SHP77 treated with DMSO at 0.1 percent for 48 hours (cell line): ENCODE results near the gene C15orf39.
"Not testable (repeated sequence)": the region's sequence is repeated elsewhere in the genome, so short reads cannot be mapped to it uniquely, and the experiment has no call there.

Experiments
- DNase-seq: peaks from one replicate; lab custom pipeline; 2025; lab: John Stamatoyannopoulos, UW

Gene C15orf39

DNA sequence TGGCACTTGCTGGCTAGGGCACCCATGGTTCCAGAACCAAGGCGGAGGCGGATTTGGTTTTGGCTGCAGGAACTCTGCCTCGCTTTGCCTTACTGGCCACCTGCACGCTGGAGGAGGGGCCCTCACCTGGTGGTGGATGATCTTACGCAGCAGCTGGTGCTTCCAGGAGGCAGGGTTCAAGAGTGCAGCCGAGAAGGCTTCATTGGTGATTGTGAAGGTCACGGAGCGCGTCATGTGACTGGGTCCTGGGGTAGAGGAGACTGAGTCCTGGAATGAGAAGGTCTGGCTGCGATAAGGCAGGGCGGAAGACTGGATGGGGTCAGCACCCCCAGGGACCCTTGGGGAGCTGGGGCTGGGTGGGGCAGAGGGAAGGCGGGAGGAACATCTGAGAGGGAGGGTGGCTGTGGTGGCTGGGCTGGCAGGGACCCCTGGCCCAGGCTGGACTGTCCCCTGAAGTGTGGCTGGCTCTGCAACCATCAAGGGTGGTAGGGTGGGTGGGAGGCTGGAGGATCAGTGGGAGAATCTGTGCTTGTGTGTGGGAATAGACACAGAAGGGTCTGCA is 30.7 kb downstream of the C15orf39 start:
- no peak for DNase-seq

DNA sequence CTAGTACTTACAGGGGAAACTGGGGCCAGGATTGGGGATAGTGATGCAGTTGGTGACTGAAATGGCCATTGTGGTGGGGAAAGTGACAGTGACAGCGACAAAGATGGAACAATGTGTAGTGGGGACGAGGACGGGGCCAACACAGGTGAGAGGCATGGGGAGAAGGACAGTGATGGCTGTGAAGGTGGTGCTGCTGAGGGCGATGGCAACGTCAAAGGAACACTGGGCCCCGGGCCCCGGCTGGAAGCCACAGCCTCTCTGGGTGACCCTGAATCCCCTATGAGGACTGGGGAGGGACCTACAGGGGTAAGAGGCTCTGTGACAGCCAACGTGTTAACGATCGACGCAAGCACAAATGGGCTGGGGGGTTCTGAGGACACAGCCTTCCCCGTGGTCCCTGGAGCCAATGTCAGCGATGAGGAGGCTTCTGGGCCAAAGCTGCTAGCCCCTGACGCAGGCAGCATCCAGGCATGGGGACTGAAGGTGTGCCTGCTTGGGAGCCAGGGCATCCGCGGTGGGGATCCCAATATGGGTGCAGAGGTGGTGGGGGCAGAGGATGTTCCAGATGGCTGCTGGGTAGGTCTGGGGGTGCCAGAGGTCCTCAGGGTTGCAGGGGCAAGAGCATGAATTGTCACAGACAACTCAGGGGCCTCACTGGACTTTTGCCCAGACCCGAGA is 31.3 kb downstream of the C15orf39 start:
- no peak for DNase-seq

GRCh38 chr15:75233504-75234190 is 32.0 kb downstream of the C15orf39 start:
- no peak for DNase-seq

- no peak for DNase-seq
These were observed 32.6 kb downstream of the C15orf39 start for GRCh38 chr15:75234191-75234810.

GRCh38 chr15:75235051-75235673 is 33.5 kb downstream of the C15orf39 start:
- no peak for DNase-seq

GRCh38 chr15:75235760-75236729 is 34.4 kb downstream of the C15orf39 start:
- no peak for DNase-seq

DNA sequence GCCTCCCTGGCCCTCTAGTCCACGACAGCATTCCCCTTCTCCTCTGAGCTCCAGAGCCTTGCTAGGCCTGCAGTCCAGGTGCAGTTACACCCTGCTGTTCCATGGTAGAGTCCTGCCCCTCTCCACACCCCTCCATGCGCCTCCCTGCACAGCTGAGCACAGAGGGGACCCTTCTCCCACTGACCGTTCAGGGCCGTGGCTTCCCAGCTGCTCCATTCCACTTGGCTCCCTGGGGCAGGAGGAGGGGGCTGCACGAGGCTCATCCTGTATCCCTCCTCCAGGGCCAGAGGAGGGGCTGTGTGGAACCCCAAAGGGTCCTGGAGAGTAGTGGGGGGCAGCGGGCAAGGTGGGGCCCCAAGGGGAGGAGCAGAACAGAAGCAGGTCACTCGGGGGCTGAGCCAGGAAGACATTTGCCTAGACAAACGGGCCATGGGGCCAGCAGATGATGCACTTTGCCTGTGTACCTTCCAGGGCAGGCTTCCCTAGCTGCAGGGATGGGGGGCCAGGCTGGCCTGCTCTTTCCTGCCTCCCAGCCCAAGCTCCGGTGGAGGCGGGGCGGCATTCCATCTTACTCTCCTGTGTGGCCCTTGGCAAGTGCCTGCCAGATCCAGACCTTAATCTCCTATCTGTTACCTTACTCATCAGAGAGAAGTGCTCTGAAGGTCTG is 35.8 kb downstream of the C15orf39 start:
- DNase-seq = no peak

- DNase-seq = no peak
These were observed 36.5 kb downstream of the C15orf39 start for GRCh38 chr15:75238150-75238549.

DNA sequence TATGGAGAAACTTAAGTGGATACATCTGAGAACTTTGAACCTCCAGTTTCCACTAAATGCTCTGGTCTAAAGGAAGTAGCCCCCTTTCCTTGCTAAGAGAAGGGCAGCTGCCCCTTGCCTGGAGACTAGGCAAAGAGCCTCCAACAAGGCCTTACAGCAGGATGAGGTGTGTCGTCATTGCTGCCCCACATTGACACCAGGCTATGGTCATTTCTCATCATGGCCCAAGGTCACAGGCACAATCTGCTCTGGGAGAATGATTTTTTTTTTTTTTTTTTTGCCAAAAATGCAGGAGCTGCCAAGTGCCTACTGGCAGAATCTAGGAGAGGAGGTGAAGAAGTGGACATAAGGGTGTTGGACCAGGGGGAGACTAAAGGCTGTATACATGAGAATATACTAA is 44.1 kb downstream of the C15orf39 start:
- DNase-seq = not testable (repeated sequence)

DNA sequence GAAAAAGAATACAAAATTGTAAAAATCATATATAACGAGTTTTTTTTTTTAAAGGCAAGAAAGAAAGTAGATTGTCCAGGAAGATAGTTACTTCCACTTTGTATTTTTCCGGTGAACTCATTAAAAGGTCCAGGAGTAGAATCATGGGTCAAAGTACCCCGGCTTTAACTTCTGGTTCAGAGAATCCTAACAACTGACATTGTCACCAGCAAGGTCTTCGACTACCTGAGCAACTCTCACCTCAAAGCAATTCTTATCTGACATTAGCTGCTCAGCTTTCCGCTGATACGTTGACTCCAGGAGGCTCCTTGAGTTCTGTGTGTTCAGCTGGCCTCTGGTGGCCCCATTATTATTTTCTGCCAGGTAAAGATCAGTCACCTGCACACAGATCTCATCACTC is 47.3 kb downstream of the C15orf39 start:
- DNase-seq = not testable (repeated sequence)

GRCh38 chr15:75249726-75250125 is 48.0 kb downstream of the C15orf39 start:
- DNase-seq = no peak

DNA sequence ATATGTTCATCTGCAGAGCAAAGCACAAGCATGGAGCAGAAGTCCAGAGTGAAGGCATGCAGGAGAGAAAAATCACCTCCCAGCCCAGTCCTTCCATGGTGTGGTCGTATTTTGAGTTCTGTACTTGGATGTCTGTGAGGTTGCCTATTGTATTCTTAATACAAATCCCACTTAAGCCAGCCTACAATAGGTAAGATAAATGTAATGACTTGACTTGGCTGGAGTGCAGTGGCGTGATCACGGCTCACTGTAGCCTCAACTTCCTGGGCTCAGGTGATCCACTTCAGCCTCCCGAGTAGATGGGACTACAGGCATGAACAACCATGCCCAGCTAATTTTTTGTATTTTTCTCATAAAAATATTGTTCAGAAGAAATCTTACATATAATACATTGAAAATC is 49.7 kb downstream of the C15orf39 start:
- DNase-seq = not testable (repeated sequence)

GRCh38 chr15:75252285-75252684 is 50.6 kb downstream of the C15orf39 start:
- DNase-seq = not testable (repeated sequence)

- DNase-seq = not testable (repeated sequence)
These were observed 56.4 kb downstream of the C15orf39 start, which contains the start of gene GOLGA6C for GRCh38 chr15:75258034-75258433. Gene GOLGA6C (plus strand): TSS chr15:75258334. CDS start chr15:75258599, 265 bp downstream.

- DNase-seq = not testable (repeated sequence)
These were observed 57.1 kb downstream of the C15orf39 start for GRCh38 chr15:75258620-75259343.

- DNase-seq = not testable (repeated sequence)
These were observed 58.2 kb downstream of the C15orf39 start for GRCh38 chr15:75259873-75260272.
